ENCODE results near the gene ST3GAL3.
A peak's percentile ranks its signal among the peaks of the same experiment; 100 is the strongest.

Gene ST3GAL3

GRCh38 chr1:43873851-43874250, 166.5 kb downstream of the ST3GAL3 start:
- no peak overlapping the region for H3K4me3 ChIP-seq (ENCODE audit: low read depth, low read length)
- no peak for DNase-seq (ENCODE audit: low read depth)
- no peak for TF ChIP-seq POLR2A (IDR thresholded peaks at IDR 0.05; ENCODE audit: extremely low read depth, insufficient read length)
- no peak for TF ChIP-seq CTCF (IDR thresholded peaks at IDR 0.05; ENCODE audit: low read depth, low read length)
- TF ChIP-seq MYC (IDR thresholded peaks at IDR 0.05; ENCODE audit: low read depth, low read length), result no peak
- TF ChIP-seq MAX (IDR thresholded peaks at IDR 0.05; ENCODE audit: low read depth, low read length), result no peak

GRCh38 chr1:43874716-43875115, 167.4 kb downstream of the ST3GAL3 start:
- no peak overlapping the region for H3K4me3 ChIP-seq (ENCODE audit: low read depth, low read length)
- TF ChIP-seq MAX (IDR thresholded peaks at IDR 0.05; ENCODE audit: low read depth, low read length), result no peak
- no peak for TF ChIP-seq CTCF (IDR thresholded peaks at IDR 0.05; ENCODE audit: low read depth, low read length)
- TF ChIP-seq POLR2A (IDR thresholded peaks at IDR 0.05; ENCODE audit: extremely low read depth, insufficient read length), result no peak
- no peak for TF ChIP-seq MYC (IDR thresholded peaks at IDR 0.05; ENCODE audit: low read depth, low read length)
- DNase-seq (ENCODE audit: low read depth), result no peak

GRCh38 chr1:43875331-43875730, 168.0 kb downstream of the ST3GAL3 start:
- H3K4me3 ChIP-seq (ENCODE audit: low read depth, low read length), result no peak overlapping the region
- DNase-seq (ENCODE audit: low read depth), result no peak
- TF ChIP-seq POLR2A (IDR thresholded peaks at IDR 0.05; ENCODE audit: extremely low read depth, insufficient read length), result no peak
- TF ChIP-seq MYC (IDR thresholded peaks at IDR 0.05; ENCODE audit: low read depth, low read length), result no peak
- TF ChIP-seq MAX (IDR thresholded peaks at IDR 0.05; ENCODE audit: low read depth, low read length), result no peak
- TF ChIP-seq CTCF (IDR thresholded peaks at IDR 0.05; ENCODE audit: low read depth, low read length), result no peak

GRCh38 chr1:43877101-43877500, 169.8 kb downstream of the ST3GAL3 start:
- DNase-seq (ENCODE audit: low read depth), result no peak
- no peak for TF ChIP-seq MAX (IDR thresholded peaks at IDR 0.05; ENCODE audit: low read depth, low read length)
- TF ChIP-seq POLR2A (IDR thresholded peaks at IDR 0.05; ENCODE audit: extremely low read depth, insufficient read length), result no peak
- no peak for TF ChIP-seq CTCF (IDR thresholded peaks at IDR 0.05; ENCODE audit: low read depth, low read length)
- no peak for TF ChIP-seq MYC (IDR thresholded peaks at IDR 0.05; ENCODE audit: low read depth, low read length)

GRCh38 chr1:43878440-43878839, 171.1 kb downstream of the ST3GAL3 start:
- peak; percentile 8 for DNase-seq (ENCODE audit: low read depth)
- no peak overlapping the region for H3K4me3 ChIP-seq (ENCODE audit: low read depth, low read length)
- TF ChIP-seq POLR2A (IDR thresholded peaks at IDR 0.05; ENCODE audit: extremely low read depth, insufficient read length) (no peak), MYC (IDR thresholded peaks at IDR 0.05; ENCODE audit: low read depth, low read length) (no peak), MAX (IDR thresholded peaks at IDR 0.05; ENCODE audit: low read depth, low read length) (no peak)

More at GRCh38 chr1:43877101-43877500, 169.8 kb downstream of the ST3GAL3 start:
- H3K4me3 ChIP-seq (ENCODE audit: low read depth, low read length), result no peak overlapping the region

- TF ChIP-seq MAX (IDR thresholded peaks at IDR 0.05; ENCODE audit: low read depth, low read length) (no peak), CTCF (IDR thresholded peaks at IDR 0.05; ENCODE audit: low read depth, low read length) (no peak)
- no peak overlapping the region for H3K4me3 ChIP-seq (ENCODE audit: low read depth, low read length)
- DNase-seq (ENCODE audit: low read depth), result no peak
Measured at GRCh38 chr1:43878854-43879253, 171.5 kb downstream of the ST3GAL3 start.

All from NB4 (cell line).